Esophagus mucosa (tissue), 1 donor: ENCODE measurements around the gene MCM9. TPM values are rescaled to one million over a fixed set of nuclear protein-coding genes. Genes with fewer than 3 reads are reported as not detected.

Source experiments
- ATAC-seq: fragments of 200-7000 bp; cut with Tn5 transposase; one replicate; pipeline ENCODE4 v1.9.1; 2020
- total RNA-seq: library from RNA; stranded (reverse); gene quantifications from one replicate; pipeline ENCODE4 v1.2.4, GENCODE V29; 2023
- donor health status: DM: yes; HTN: yes; CAD: no.

MCM9 gene
- 15.6 TPM for total RNA-seq

DNA sequence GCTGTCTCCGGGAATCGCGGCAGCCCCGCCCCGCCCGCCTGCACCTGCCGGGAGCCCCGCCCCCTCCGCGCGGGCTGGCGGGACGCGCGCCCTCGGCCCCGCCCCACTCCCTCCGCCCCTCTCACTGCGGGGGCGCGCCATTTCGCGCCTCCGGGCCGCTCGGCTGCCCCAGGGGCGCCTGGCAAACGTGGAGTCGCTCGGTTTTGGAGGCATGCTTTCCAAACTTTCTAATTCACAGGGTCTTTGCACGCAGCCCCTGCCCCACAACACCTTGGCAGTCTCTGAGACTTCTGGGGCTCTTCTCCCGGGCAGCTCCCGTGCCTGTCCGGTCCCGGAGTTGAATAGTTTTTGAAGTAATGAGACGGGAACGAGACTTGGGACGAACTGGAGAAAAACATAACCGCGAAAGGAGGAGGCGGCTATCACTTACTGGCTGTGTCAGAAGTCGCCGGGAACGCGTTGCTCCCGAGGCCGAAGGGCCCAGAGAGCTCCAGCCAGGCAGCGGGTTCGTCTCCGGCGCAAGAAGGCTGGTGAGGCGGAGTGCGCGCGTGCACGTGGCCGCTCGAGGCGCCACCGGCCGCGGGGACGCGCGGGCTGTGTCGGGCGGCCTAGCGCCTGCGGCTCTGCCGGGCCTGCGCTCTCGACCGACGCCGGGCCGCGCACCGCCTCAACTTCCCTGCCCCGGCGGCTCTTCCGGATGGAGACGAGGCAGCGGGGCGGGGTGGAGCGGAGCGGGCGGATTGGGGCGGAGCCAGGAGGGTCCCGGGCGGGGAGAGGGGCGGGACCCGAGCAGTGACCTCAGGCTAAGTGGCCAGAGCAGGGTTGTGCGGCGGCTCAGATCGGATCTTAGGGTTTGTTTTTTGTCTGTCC is at the start of gene MCM9:
MCM9 (minus strand) TSS at position 699 of the 870 bp plus-strand sequence. CDS start 3,436 bp downstream, outside the sequence.
- ATAC-seq: peak; percentile 98

DNA sequence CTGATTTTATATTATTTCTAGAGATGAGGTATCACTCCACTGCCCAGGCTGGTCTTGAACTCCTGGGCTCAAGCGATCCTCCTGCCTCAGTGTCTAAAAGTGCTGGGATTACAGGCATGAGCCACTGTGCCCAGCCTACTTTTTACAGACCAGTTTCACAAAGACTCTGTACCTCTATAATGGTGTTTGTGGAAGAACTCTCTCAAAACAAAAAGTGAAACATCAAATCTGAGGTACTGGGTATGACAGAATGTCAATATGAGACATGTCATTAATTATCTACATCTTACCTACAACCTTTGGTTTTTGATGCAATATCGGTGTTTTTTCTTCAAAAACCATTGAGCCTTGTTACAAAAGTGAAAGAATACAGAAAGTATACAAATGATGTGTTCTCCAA is 49.4 kb upstream of the MCM9 start:
- no peak for ATAC-seq

DNA sequence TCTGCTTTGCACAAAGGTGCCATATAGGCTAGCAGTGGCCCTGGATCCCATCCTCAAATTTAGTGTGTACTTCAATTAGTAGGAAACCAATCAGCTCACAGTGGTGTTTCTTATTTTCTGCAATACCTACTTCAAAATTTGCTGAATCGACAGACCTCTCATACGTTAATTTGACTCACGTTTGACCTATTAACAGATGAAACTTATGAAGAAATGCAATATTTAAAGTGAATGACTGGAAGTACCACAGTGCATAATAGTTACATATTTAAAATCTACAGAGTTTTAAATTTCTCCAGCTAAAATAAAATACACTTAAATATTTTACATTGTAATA is 47.6 kb upstream of the MCM9 start:
- no peak for ATAC-seq

DNA sequence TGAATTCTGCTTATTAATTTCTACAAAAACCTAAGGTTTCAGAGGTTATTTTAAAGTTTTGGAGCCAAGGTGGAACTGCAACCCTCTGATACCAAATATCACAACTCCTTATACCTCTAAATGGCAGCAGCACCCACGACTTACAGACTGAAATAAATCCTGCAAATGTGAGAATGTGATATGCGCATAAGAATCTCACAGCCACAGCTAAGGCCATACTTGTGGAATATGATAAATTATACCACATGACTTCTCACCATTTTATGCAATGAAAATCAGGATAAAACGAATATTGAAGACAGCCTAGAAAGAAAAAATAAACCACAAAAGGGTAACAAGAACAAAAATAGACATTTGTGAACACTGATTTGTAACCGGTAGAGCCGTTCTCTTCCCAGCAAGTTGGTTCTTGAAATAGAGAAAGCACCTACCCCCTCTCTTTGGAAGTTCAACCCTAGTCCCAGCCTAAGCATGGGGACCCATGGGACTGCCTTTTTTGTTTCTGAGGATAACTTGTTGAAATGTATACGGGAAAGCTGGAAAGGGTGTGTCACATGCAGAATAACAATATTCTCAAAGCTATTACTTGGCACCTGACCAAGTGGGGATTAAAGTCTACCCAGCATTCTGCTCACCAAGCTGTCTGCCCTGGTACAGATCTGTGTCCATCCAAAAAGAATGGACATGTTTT is 47.1 kb upstream of the MCM9 start:
- no peak for ATAC-seq

DNA sequence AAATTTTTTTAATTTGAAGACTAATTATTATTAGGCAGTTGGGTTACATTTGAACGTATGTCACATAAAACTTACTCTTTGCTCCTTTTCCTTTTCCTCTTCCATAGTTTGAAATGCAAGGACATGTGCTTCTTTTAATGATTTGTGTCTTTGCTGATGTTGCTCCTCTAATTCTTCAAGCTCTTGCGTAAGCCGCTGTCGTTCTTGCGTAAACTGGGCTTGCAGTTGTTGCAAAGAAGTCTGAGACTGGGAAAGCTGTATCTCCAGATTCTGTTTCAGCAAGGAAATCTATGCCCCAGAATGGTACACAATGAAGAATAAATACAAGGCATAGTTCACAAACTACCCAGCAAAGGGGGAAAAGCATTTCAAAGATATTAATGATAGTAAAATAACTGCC is 45.1 kb upstream of the MCM9 start:
- ATAC-seq: no peak

DNA sequence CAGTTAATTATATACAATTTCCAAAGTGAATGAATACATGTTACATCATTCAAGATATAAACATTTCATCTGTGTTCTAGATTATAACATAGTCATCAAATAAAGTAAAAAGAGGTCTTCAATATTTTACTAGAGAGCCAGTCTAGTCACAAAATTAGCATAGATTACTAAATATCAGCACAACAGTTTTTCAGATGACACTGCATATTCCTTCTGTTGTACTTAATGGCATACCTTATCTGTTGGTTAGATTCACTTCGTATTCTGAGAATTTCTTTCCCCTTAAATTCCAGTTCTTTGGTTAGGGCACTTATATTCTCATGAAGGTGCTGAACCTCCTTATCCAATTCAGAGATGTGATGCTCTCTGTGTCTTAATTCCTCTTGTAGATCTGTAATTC is 39.8 kb upstream of the MCM9 start:
- no peak for ATAC-seq

DNA sequence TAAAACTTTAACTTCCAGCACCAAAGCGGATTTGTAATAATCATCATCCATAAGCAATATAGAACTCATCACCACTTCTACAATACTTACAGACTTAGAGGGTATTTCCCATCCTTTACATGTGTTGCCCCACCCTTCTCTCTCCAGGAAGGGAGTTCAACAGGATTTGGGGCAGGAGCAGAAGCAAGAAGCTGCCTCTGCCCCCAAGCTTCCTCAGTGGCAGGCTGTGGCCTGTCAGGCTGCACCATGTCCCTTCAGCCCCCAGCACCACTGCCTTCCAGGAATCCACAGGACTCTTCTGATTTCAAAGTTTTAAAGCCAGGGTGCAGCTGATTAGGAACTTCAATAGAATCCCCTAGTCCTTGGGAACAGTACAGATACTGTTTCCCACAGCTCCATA is 36.7 kb upstream of the MCM9 start:
- ATAC-seq: no peak

DNA sequence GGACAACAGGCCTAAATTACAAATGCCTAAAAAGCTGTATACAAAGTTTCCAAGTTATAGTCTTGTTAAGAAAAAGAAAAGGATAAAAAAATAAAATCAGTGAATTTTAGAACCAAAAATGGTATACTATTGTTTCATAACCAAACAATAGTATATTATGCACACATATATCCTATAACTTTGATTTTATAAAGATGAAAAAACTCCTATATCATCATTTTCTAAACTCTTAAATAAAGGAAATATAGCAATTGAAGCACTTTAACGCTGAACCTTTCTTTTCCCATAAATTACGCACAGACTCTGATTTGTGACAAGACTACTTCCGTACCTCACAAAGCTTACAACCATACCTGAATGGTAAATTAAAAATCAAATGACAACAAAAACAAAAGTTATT is 35.9 kb upstream of the MCM9 start:
- no peak for ATAC-seq

DNA sequence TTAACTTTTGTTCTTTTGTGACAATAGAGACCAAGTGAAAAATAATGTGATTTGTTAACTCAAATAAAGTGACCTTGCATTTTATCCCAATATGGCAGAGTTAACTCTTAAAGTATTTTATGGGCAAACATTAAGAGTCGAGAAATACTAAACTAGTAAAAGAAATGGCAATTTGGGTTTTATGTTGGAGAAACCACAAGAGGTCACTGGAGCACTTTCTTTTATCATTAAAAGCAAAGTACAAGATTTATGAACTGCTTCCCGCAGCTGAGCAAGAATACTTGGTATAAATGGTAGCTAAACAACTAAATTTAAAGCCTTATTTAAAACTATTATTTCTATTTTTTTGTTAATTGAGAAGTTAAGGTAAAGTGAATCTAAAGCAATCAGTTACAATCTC is 33.5 kb upstream of the MCM9 start:
- no peak for ATAC-seq

DNA sequence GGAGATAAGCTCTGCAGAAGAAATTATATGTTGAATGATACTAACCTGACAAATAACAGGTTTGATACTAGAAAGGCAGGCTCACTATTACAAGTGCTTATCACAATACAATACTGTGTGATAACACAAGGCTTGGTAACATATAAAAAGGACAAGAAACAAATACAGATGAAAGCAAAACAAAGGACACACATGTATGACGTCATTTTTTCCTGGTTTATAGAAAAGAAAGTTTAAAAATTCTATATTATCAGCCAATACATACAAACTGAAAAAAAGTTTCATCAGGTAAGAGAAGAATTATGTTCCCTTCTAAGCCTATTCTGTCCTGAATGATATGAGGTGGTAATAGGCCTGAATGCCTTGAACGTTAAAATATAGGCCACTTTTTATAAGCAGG is 32.3 kb upstream of the MCM9 start:
- ATAC-seq: no peak

DNA sequence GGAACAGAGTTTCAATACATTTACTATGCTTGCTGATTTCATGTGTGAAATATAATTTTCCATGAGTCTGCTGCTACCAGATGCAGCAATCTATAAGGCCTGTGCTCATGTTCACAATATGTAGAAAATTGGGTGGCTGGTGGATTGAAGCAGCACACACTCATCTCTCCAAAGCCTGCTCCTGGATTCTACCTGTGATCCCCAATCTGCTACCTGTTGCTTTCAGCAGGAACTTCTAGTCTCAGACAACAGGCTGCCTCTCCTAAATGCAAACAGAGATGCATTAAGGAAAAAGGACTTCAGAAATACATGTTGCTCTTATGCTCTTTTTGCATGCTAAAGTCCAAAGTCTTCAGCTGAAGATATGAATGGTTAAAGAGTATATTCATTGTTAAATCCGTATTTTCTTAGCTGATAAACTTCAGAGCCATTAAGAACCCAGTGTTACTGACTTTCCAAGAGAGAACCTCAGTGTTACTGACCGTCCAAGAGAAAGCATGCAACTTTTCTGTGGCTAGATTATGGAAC is 30.9 kb upstream of the MCM9 start:
- no peak for ATAC-seq

DNA sequence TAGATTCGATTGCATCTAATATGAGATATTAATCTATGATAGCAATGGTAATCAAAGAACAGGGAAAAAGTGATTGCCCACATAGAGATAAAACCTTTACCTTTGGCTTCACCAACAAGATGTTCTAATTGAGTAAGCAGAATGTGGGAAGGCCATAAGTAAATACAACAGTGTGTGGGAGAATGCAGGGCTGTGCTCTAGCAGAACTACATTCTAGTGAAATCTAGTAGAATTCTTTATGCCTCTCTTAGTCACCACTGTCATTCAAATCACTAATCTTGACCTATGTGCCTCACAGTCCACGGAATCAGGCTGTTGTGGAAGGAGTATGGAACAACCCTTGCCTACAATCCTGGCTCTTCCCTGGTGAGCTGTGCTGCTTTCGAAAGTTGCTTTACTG is 30.4 kb upstream of the MCM9 start:
- ATAC-seq: no peak

DNA sequence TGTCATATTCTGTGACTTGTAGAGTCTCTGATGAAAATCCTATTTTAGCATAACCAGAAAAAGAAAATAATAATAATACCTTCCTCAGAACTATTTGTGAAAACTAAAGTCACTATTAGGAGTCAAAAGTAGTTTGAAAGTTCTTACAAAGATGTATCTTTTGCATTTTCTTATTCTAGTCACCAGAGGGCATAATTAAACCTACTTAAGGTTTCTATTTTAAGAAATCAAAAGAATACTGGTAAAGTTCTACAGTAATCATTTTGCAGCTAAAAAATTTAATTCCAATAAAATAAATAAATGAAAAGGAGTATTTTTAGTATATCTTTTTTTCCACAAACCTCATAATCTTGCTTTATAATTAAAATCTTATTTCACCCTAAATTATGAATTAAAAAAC is 28.0 kb upstream of the MCM9 start:
- ATAC-seq: no peak

DNA sequence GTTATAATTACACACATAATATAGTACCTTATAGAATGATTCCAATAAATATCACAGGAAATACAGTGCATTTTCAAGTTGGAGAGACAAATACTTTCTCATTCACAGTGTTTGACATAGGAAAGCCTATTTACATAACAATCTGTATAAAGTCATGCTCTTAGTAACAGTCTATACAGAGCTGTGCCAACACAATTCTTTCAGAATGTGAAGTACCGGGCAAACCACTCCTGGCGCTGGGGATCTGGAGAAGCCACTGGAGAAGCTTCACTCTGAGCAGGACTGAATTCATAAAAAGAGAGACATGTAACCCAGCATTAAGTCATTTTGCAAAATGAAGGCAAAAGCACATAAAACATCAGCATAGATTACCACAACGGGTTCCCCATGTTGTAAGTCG is 24.9 kb upstream of the MCM9 start:
- ATAC-seq: no peak

DNA sequence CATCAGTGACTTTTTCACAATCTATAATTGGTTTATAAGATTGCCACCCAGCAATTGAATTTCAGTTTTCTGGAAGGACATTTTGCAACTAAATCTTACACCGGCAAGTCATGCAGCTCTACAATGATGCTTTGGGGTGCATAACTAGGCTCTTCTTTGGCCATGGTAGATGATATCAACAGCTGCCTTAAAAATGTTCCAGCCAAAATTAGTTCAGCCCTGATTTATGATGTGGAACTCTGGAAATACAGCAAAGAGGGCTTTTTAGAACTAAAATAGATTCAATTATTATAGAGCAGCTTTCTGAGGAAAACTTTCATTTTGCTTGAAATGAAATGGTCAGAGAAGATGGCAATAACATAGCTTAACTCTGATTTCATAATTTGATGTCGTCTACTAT is 18.4 kb upstream of the MCM9 start:
- no peak for ATAC-seq

DNA sequence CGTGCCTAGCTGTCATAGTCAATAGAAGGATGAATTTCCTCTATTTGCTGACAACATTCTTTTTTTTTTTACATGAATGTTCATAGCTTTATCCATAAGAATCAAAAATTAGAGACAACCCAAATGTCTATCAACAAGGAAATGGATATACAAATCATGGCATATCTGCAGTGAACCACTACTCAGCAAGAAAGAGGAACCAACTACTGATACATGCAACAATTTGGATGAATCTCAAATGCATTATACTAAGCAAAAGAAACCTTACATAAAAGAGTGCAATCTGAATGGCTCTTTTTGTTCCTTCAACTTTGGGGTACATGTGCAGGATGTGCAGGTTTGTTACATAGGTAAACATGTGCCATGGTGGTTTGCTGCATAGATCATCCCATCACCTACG is 17.7 kb upstream of the MCM9 start:
- no peak for ATAC-seq

DNA sequence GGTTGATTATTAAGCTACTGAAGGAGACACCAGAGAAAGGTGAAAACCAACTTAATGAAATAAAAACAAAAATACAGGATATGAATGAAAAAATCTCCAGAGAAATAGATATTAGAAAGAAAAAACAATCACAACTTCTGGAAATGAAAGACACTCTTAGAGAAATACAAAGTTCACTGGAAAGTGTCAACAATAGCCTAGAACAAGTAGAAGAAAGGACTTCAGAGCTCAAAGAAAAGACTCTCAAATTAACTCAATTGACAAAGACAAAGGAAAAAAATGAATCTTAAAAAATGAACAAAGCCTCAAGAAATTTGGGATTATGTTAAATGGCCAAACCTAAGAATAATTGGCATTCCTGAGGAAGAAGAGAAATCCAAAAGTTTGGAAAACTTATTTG is 10.3 kb upstream of the MCM9 start:
- ATAC-seq: no peak

DNA sequence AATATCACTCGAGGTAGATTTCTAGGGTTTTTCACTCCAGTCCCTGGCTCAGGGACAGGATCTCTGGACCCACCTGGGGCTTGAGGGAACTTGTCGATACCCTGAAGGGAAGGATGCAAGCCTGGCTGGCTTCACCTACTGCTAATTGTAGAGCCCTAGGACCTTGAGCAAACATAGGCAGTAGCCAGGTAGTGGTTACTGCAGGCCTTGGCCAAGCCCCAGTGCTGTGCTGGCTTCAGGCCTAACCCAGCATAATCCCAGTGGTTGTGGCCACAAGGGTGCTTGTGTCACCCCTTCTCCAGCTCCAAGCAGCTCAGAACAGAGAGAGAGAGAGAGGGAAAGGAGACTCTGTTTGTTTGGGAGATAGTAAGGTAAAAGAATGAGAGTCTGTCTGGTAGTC is 5.8 kb upstream of the MCM9 start:
- no peak for ATAC-seq

DNA sequence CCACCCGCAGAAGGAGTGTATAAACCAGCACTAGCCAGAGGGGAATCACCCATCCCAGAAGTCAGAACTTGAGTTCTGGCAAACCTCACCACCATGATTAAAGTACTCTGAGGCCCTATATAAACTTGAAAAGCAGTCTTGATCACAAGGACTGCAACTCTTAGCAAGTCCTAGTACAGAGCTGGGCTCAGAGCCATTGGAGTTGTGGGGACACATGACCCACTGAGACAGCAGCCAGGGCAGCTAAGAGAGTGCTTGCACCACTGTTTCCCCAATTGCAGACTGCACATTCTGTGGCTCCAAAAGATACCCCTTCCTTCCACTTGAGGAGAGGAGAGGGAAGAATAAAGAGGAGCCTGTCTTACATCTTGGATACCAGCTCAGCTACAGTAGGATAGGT is 4.7 kb upstream of the MCM9 start:
- no peak for ATAC-seq

DNA sequence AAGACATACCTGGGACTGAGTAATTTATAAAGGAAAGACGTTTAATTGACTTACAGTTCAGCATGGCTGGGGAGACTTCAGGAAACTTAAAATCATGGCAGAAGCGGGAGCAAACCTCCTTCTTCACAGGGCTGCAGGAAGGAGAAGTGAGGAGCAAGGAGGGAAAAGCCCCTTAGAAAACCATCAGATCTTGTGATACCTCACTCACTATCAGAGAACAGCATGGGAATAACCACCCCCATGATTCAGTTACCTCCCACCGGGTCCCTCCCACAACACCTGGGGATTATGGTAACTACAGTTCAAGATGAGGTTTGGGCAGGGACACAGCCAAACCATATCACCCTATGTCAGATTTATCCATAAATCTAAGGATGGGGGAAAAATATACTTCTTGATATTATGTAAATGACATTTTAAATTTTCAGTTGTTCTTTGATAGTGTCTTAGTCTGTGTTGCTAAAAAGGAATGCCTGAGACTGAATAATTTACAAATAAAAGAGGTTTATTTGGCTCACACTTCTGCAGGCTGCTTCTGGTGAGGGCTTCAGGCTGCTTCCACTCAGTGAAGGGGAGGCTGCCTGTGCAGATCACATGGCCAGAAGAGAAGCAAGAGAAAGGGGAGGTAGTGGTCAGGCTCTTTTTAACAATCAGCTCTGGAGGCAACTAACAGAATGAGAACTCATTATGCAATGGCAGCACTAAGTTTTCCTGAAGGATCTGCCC is 1.2 kb upstream of the MCM9 start:
- no peak for ATAC-seq

DNA sequence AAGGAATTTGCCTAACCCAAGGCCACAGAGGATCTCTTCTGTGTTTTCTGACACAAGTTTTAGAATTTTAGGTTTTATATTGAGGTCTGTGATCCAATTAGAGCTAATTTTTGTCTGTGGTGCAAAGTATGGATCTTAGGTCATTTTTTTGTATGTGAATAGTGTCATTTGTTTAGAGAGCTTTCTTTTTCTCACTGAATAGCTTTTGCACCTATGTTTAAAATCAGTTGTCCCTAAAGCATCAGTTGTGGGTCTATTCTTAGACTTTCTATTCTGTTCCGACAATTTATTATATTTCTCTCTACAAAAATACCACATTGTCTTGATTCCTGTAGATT is 341 bp upstream of the MCM9 start:
- ATAC-seq: no peak

DNA sequence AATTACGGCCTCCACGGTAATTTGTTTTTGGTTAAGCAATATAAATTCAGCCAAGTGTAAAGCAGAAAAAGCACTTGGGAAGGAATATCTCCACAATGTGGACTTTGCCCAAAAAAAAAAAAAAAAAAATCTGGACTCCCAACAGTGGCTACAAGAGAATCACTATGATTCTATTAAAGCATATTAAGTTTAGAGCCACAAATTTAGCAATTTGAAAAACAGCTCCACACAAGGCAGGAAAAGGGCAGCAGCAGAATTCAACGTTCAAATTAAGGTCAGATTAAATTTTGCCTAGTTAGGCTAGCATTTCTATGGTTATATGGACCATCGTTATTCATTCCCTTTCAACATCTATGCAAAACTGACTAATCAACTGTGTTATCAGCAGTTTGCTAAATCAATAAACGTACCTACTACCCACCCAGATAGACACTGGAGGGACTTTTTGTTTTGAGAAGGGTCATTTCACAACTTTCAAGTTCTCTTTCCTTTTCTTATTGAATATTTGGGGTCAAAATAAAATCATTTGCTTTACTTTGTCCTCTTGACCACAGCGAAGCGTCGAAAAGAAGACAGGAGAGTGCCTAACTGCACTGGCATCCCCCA is 1.0 kb downstream of the MCM9 start:
- no peak for ATAC-seq

DNA sequence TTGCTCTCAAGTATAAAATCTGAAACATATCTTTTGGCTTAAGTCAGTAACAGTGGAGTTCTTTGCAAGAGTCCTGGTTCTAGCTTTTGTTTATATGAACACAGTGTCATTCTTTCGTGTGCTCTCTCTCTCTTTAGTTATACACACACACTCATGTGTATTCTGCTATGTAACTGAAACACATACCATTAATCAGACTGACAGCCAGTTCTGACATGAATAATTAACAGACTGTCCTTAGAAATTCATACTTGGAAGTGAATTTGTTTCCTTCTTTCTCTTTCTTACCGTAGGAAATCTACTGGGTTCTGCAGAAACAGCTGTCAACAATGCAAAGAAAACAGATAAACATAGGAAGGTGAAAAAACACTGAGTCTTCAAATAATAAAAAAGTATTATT is 2.5 kb downstream of the MCM9 start:
- no peak for ATAC-seq
